ENCODE data around the gene DIPK2B. TPM values are rescaled to one million over a fixed set of nuclear protein-coding genes. Genes with fewer than 3 reads are reported as not detected.

The DIPK2B gene
- total RNA-seq, 4 donors from 2014 or later, result 9.8 to 99.9 (median 40.8) TPM

DNA sequence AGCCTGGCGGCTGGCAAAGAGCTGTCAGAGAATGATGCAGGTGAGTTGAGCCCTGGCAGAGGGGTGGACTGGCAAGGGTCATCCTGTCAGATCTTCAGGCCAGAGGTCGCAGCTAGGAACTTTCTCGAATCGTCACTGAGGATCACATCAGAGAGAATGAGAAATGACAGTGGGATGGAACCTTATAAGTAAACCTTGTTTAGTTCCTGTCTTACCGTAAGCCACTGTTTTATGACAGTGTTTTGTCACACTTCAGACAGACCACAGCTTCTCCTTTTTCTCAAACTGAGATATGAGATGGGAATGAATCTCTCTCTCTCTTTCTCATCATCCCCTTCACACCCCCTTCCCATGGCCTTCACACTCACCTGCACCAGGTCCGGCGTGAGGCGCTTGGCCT, 9.3 kb downstream of the DIPK2B start:
- DNase-seq (ENCODE audit: low spot score) (no peak), ATAC-seq (ENCODE audit: low FRiP score) (no peak)
- TF ChIP-seq CTCF (IDR thresholded peaks at IDR 0.05), result no peak

DNA sequence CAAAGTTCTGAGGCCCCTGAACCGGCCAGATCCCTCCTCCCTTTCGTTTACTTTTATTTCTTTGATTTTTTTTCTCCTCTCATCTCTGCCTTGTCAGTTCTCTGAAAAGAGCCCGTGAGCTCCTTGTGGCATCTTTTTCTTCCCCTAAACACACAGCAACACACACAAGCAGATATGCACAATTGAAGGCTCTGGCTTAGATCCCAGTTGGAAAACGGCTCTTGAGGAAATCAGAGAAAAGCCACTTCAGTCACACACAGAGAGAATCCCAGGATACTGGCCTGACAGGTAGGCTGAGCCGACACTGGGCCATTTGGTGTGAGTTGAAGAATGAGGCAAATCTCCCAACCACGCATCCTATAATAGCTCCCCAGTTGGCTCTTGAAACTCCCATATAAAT, 12.9 kb downstream of the DIPK2B start:
- ATAC-seq (ENCODE audit: low FRiP score) (no peak), DNase-seq (ENCODE audit: low spot score) (no peak)
- TF ChIP-seq CTCF (IDR thresholded peaks at IDR 0.05), result no peak

GRCh38 chrX:45186643-45187026, 14.0 kb downstream of the DIPK2B start:
- ATAC-seq (ENCODE audit: low FRiP score) (no peak), DNase-seq (ENCODE audit: low spot score) (no peak)
- no peak for TF ChIP-seq CTCF (IDR thresholded peaks at IDR 0.05)

DNA sequence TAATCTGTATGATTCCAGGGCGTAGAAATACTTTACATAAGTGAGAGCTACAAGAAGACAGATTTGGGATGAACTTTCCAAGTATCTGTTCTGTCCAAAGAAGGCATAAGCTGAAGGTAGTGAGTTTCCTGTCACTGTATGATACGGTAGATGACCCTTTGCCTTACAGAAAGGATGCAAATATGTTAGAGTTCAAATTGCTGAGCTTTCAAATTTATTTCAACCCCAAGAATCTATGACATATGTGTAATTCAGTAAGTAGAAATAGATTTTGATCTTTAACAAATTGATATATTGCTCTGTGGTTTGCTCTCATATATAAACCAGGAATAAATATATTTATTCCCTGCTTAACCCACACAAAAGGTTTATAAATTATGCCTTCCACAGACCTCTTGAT, 16.5 kb downstream of the DIPK2B start:
- ATAC-seq (ENCODE audit: low FRiP score), result no peak

DNA sequence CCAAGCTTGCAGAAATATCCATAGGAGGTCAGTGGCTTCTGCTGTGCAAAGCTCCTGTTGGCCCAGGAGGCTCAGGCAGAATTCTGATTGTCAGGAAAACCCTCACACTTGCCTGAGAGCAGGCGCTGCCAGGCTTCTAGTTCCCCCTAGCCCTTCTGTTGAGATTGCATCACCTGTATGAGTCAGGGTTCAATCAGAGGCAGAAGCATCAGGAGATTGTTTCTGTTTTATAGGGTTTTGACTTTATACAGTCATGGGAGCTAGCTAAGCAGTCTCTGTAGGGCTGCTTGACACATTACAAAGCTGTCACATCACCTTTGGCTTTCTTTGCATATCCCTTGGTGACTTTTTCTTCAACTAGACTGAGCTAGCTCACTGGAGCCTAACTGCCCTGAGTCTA, 27.8 kb downstream of the DIPK2B start:
- ATAC-seq (ENCODE audit: low FRiP score) (no peak), DNase-seq (ENCODE audit: low spot score) (no peak)
- no peak for TF ChIP-seq CTCF (IDR thresholded peaks at IDR 0.05)

More for the DNA sequence above, 16.5 kb downstream of the DIPK2B start:
- DNase-seq (ENCODE audit: low spot score), result no peak
- no peak for TF ChIP-seq CTCF (IDR thresholded peaks at IDR 0.05)

DNA sequence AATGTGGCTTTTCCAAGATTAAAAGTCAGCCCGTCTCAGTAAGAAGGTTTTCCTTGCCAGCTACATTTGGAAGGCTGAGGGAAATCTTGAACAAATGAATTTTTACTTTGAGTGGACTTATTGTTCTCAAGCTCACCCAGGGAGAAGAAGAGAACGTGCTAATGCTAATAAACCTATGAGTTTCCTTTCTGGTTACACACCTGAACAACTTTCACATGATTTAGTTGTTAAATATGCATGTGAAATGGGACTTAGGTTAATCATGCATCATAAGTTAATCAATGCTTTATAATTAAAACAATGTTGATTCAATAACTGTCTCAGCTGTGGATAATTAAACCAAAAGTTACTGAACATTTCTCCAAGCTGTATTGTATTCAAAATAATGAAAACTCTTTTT, 33.9 kb downstream of the DIPK2B start:
- DNase-seq (ENCODE audit: low spot score) (no peak), ATAC-seq (ENCODE audit: low FRiP score) (no peak)
- TF ChIP-seq CTCF (IDR thresholded peaks at IDR 0.05), result no peak

DNA sequence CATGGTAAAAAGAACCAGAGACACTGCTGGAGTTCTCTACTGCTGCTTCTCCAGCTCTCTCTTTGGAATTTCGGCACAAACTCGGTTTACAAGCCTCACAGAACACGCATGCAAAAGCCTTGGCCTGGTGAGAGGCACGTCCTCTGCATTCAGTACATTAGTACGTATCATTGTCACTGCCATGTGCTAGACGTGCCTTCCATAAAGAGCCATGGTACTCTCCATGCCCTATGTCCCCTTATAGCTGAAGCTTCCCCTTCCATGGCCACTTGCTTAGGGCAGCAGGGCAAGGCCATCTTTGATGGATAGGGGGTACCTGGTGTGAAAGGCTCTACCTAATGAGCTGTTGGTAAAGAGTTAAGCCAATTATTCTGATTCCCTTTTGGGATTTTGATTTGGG, 35.0 kb downstream of the DIPK2B start:
- ATAC-seq (ENCODE audit: low FRiP score) (no peak), DNase-seq (ENCODE audit: low spot score) (no peak)
- no peak for TF ChIP-seq CTCF (IDR thresholded peaks at IDR 0.05)

Data from omental fat pad (tissue), 4 donors.